ENCODE data around the gene GARIN3. TPM values are rescaled to one million over a fixed set of nuclear protein-coding genes. Genes with fewer than 3 reads are reported as not detected.

The GARIN3 gene
- total RNA-seq, 1 experiment from 2014 or later: not detected

DNA sequence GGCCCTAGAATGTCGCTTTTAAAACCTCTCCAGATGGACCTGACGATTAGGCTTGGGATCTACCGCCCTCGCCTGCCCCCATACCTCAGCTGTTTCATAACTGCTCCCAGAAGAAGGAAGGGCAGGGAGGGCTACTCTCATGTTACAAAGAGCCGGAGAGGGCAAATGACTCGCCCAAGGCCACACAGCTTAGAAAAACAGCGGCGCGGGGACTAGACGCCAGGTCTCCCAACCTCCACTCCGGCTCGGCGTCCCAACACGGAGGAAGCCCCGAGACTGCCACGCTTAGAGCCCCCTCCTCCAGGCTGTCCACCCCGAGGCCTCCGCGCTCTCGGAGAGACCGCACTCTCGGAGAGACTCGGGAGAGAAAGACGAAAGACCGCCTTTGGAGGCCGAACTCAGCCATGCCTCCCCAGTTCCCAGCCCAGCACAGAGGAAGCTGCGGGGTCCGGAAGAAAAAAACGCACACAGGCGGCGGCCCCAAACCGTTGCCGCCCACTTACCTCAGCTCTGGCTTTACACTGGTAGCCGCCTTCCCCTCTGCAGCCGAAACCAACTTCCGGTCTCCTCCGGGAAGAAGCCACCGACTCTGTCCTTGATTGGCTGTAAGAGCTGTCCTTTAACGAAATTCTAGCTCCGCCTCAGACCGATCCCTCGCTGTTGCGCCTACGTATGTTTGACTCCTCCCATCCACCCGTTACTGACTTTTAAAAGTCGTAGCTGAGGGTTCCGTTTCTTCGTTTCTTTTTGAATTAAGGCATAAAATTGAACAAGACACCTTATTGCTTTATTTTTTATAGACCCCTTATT is 23.5 kb downstream of the GARIN3 start, which contains the start of gene MED7:
TSS of gene MED7 (minus strand) at position 549 of the 810 bp plus-strand sequence. CDS start 3,434 bp downstream, outside the sequence.
- H3K27ac Mint-ChIP-seq: peak within 1 kb of the TSS; percentile 80 to 97 (median 89)
- TF ChIP-seq, protein P1, sequence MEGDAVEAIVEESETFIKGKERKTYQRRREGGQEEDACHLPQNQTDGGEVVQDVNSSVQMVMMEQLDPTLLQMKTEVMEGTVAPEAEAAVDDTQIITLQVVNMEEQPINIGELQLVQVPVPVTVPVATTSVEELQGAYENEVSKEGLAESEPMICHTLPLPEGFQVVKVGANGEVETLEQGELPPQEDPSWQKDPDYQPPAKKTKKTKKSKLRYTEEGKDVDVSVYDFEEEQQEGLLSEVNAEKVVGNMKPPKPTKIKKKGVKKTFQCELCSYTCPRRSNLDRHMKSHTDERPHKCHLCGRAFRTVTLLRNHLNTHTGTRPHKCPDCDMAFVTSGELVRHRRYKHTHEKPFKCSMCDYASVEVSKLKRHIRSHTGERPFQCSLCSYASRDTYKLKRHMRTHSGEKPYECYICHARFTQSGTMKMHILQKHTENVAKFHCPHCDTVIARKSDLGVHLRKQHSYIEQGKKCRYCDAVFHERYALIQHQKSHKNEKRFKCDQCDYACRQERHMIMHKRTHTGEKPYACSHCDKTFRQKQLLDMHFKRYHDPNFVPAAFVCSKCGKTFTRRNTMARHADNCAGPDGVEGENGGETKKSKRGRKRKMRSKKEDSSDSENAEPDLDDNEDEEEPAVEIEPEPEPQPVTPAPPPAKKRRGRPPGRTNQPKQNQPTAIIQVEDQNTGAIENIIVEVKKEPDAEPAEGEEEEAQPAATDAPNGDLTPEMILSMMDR (conservative IDR thresholded peaks at IDR 0.05): no peak
- H3K79me1 ChIP-seq (ENCODE audit: insufficient read depth, low read depth, low read length, poor library complexity, severe bottlenecking): peaks cover 2% of the 10 kb centered on the region
- peak within 1 kb of the TSS; percentile 88 for H3K9ac ChIP-seq (ENCODE audit: extremely low read depth, insufficient read length, low read length)
- H3K23ac ChIP-seq (ENCODE audit: insufficient read length, low read depth, low read length): no peak within 1 kb of the TSS
- H2AFZ ChIP-seq (ENCODE audit: low read length): peak within 1 kb of the TSS; percentile 25
- no peaks in the 10 kb centered on the region for H4K20me1 ChIP-seq (ENCODE audit: control insufficient read depth, insufficient read depth, insufficient read length)
- no peak within 1 kb of the TSS for H2BK120ac ChIP-seq (ENCODE audit: low read depth, low read length, poor library complexity, severe bottlenecking)
- no peak within 1 kb of the TSS for H2BK12ac ChIP-seq (ENCODE audit: insufficient read length, low read depth, low read length)
- H3K9me3 ChIP-seq (ENCODE audit: control insufficient read depth, low read depth, low read length): no peaks in the 10 kb centered on the region
- H3K27ac ChIP-seq (ENCODE audit: insufficient read length, low read depth, low read length): no peak within 1 kb of the TSS
- peak within 1 kb of the TSS; percentile 75 for H3K4me2 ChIP-seq (ENCODE audit: insufficient read depth, insufficient read length, low read length)
- H3K9me3 Mint-ChIP-seq: no peaks in the 10 kb centered on the region; a peak in 1 of 5 replicates
- H3K27me3 ChIP-seq (ENCODE audit: insufficient read depth, low read length): no peaks in the 10 kb centered on the region
- peaks cover 6 to 28% (median 23%) of the 10 kb centered on the region in 3 experiments; a peak in 6 of 7 replicates for H3K36me3 Mint-ChIP-seq (ENCODE audit: insufficient read depth in 1 of 3, low read depth in 3 of 3)
- H2BK5ac ChIP-seq (ENCODE audit: insufficient read length, low read length): no peak within 1 kb of the TSS
- peak within 1 kb of the TSS; percentile 91 to 92 for H3K4me3 Mint-ChIP-seq
- no peak within 1 kb of the TSS for H4K8ac ChIP-seq (replicated peaks; ENCODE audit: insufficient read length, low read depth, low read length)
- no CpG with 5 or more reads among the region's 48 CpGs for WGBS (ENCODE audit: extremely low coverage, insufficient read length, low lambda C conversion rate)
- H2AK5ac ChIP-seq (ENCODE audit: insufficient read length, low read length): no peak within 1 kb of the TSS
- peak within 1 kb of the TSS; percentile 68 for H3K18ac ChIP-seq (ENCODE audit: insufficient read length, low read depth, low read length)
- H3K23me2 ChIP-seq (ENCODE audit: insufficient read length, low read depth, low read length, poor library complexity, severe bottlenecking): no peaks in the 10 kb centered on the region
- H3K4me1 ChIP-seq (ENCODE audit: insufficient read depth, low read length): no peaks in the 10 kb centered on the region
- H4K91ac ChIP-seq (ENCODE audit: insufficient read length, low read depth, low read length): no peak within 1 kb of the TSS
- no peak within 1 kb of the TSS for H3K4ac ChIP-seq (ENCODE audit: low read depth, low read length)
- H3K14ac ChIP-seq (ENCODE audit: insufficient read depth, low read length): peak within 1 kb of the TSS; percentile 88
- H2BK20ac ChIP-seq (ENCODE audit: low read depth, low read length, poor library complexity, severe bottlenecking): no peak within 1 kb of the TSS
- H3K79me2 ChIP-seq (ENCODE audit: insufficient read depth, low read length): no peaks in the 10 kb centered on the region
- DNase-seq: peak; percentile 97
- H3T11ph ChIP-seq (ENCODE audit: low read length): no peak within 1 kb of the TSS
- H4K5ac ChIP-seq (ENCODE audit: insufficient read length, low read depth, low read length): no peak within 1 kb of the TSS
- no peak within 1 kb of the TSS for H2BK15ac ChIP-seq (ENCODE audit: low read depth, low read length)
- H3K56ac ChIP-seq (ENCODE audit: insufficient read length, low read depth, low read length): no peak within 1 kb of the TSS
- no peaks in the 10 kb centered on the region for H3K27me3 Mint-ChIP-seq (ENCODE audit: low read depth)
- peaks cover 4 to 8% of the 10 kb centered on the region in 2 experiments for H3K4me1 Mint-ChIP-seq

Measured in H9 (cell line).